Measurements from ENCODE around the gene RSRP1. TPM values are rescaled to one million over a fixed set of nuclear protein-coding genes. Genes with fewer than 3 reads are reported as not detected.
"Not testable (repeated sequence)": the region's sequence is repeated elsewhere in the genome, so short reads cannot be mapped to it uniquely, and the experiment has no call there.

The RSRP1 gene
- polyA plus RNA-seq, 2 donors: 45.2 to 264 TPM

- no peak overlapping the region for H3K27ac ChIP-seq (ENCODE audit: low read depth in 2 of 2, low read length in 1 of 2)
- no peak overlapping the region for H3K4me3 ChIP-seq (ENCODE audit: low read depth in 1 of 2, low read length in 2 of 2)
- peaks cover 0 to 5% of the 10 kb centered on the region in 2 donors for H3K4me1 ChIP-seq (ENCODE audit: control insufficient read depth in 2 of 2, insufficient read depth in 2 of 2, low read length in 1 of 2)
- H3K27me3 ChIP-seq (ENCODE audit: control insufficient read depth in 1 of 2, insufficient read depth in 2 of 2, low read length in 2 of 2): no peaks in the 10 kb centered on the region
- WGBS, 2 donors: 47 to 53% methylated on average over 6 of the region's 6 CpGs
- peaks cover 9 to 18% of the 10 kb centered on the region in 2 donors for H3K36me3 ChIP-seq (ENCODE audit: control insufficient read depth in 2 of 2, insufficient read depth in 2 of 2, low read length in 1 of 2)
- no peaks in the 10 kb centered on the region for H3K9me3 ChIP-seq (ENCODE audit: control insufficient read depth in 2 of 2, insufficient read depth in 1 of 2, low read depth in 1 of 2, low read length in 1 of 2)
These were observed 3.3 kb downstream of the RSRP1 start for GRCh38 chr1:25243907-25244306.

GRCh38 chr1:25239681-25240541, 7.3 kb downstream of the RSRP1 start:
- Histone ChIP-seq H3K27me3 (ENCODE audit: control insufficient read depth in 1 of 2, insufficient read depth in 2 of 2, low read length in 2 of 2) (no peaks in the 10 kb centered on the region), H3K36me3 (ENCODE audit: control insufficient read depth in 2 of 2, insufficient read depth in 2 of 2, low read length in 1 of 2) (peaks cover 7 to 14% of the 10 kb centered on the region in 2 donors), H3K4me1 (ENCODE audit: control insufficient read depth in 2 of 2, insufficient read depth in 2 of 2, low read length in 1 of 2) (peaks cover 0 to 5% of the 10 kb centered on the region in 2 donors), H3K9me3 (ENCODE audit: control insufficient read depth in 2 of 2, insufficient read depth in 1 of 2, low read depth in 1 of 2, low read length in 1 of 2) (no peaks in the 10 kb centered on the region), H3K4me3 (ENCODE audit: low read depth in 1 of 2, low read length in 2 of 2) (peak overlapping the region; percentile 49 to 55), H3K27ac (ENCODE audit: low read depth in 2 of 2, low read length in 1 of 2) (peak overlapping the region; percentile 94 to 95)
- WGBS, 2 donors: 0 to 1% methylated on average over 41 of the region's 41 CpGs

- H3K27ac ChIP-seq (ENCODE audit: low read depth in 2 of 2, low read length in 1 of 2): no peak overlapping the region
- peaks cover 0 to 8% of the 10 kb centered on the region in 2 donors for H3K36me3 ChIP-seq (ENCODE audit: control insufficient read depth in 2 of 2, insufficient read depth in 2 of 2, low read length in 1 of 2)
- no peak overlapping the region for H3K4me3 ChIP-seq (ENCODE audit: low read depth in 1 of 2, low read length in 2 of 2)
- H3K27me3 ChIP-seq (ENCODE audit: control insufficient read depth in 1 of 2, insufficient read depth in 2 of 2, low read length in 2 of 2): no peaks in the 10 kb centered on the region
- H3K4me1 ChIP-seq (ENCODE audit: control insufficient read depth in 2 of 2, insufficient read depth in 2 of 2, low read length in 1 of 2): peaks cover 0 to 2% of the 10 kb centered on the region in 2 donors
- WGBS, 2 donors: 92 to 96% methylated on average over 11 of the region's 11 CpGs
- no peaks in the 10 kb centered on the region for H3K9me3 ChIP-seq (ENCODE audit: control insufficient read depth in 2 of 2, insufficient read depth in 1 of 2, low read depth in 1 of 2, low read length in 1 of 2)
These were observed 9.2 kb downstream of the RSRP1 start for GRCh38 chr1:25238046-25238445.

GRCh38 chr1:25236261-25236660, 11.0 kb downstream of the RSRP1 start:
- 94 to 97% methylated on average over 7 of the region's 7 CpGs for WGBS, 2 donors
- H3K27ac ChIP-seq (ENCODE audit: low read depth in 2 of 2, low read length in 1 of 2); H3K4me3 ChIP-seq (ENCODE audit: low read depth in 1 of 2, low read length in 2 of 2); H3K27me3 ChIP-seq (ENCODE audit: control insufficient read depth in 1 of 2, insufficient read depth in 2 of 2, low read length in 2 of 2); H3K4me1 ChIP-seq (ENCODE audit: control insufficient read depth in 2 of 2, insufficient read depth in 2 of 2, low read length in 1 of 2); H3K36me3 ChIP-seq (ENCODE audit: control insufficient read depth in 2 of 2, insufficient read depth in 2 of 2, low read length in 1 of 2); H3K9me3 ChIP-seq (ENCODE audit: control insufficient read depth in 2 of 2, insufficient read depth in 1 of 2, low read depth in 1 of 2, low read length in 1 of 2): not testable (repeated sequence)

DNA sequence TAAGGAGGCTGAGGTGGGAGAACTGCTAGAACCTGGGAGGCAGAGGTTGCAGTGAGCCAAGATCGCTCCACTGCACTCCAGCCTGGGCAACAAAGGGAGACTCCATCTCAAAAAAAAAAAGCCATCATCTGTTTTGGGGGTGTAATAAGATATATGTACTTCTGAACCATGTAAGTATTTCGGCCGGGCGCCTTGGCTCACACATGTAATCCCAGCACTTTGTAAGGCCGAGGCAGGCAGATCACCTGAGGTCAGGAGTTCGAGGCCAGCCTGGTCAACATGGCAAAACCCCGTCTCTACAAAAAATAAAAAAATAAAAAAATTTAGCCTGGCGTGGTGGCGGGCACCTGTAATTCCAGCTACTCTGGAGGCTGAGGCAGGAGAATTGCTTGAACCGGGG, 11.8 kb downstream of the RSRP1 start:
- not testable (repeated sequence) for H3K27me3 ChIP-seq (ENCODE audit: control insufficient read depth in 1 of 2, insufficient read depth in 2 of 2, low read length in 2 of 2); H3K27ac ChIP-seq (ENCODE audit: low read depth in 2 of 2, low read length in 1 of 2); H3K36me3 ChIP-seq (ENCODE audit: control insufficient read depth in 2 of 2, insufficient read depth in 2 of 2, low read length in 1 of 2); H3K9me3 ChIP-seq (ENCODE audit: control insufficient read depth in 2 of 2, insufficient read depth in 1 of 2, low read depth in 1 of 2, low read length in 1 of 2); H3K4me3 ChIP-seq (ENCODE audit: low read depth in 1 of 2, low read length in 2 of 2); H3K4me1 ChIP-seq (ENCODE audit: control insufficient read depth in 2 of 2, insufficient read depth in 2 of 2, low read length in 1 of 2)
- WGBS, 2 donors: 97 to 98% methylated on average over 10 of the region's 10 CpGs

DNA sequence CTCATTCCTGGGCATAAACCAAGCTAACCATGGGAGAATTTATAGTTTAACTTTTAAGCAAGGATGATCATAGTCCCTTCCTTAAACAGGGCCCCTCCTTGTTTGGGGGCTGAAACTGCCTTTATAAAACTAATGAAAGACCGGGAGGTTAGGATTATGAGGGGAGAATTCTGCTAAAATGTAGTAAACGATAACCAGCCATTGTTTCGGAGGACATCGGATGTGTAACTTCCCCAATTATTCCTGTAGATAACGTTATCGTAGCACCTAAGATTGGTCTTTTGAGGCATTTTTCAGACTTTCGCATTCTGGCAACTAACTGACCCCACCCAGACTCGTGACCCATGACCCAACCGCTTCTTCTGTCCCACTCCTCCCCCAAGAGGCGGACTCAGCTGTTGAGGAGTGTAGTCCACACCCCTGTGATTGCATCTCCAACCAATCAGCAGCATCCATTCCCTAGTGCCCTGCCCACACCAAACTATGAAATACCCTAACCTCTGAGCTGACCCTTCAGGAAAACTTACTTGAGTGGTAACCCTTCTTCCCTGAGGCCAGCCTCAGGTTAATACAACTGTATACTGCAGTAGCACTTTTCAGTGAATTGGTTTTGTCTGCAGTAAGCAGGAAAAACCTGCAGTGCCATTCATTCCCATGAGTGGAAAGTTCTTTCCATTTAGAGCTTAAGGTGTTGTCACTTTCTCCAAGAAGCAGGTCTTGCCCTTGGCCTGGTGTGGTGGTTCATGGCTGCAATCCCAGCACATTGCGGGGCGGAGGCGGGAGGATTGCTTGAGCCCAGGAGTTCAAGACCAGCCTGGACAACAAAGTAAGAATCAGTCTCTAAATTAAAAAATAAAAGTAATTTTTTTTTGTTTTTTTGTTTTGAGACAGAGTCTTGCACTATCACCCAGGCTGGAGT, 14.1 kb downstream of the RSRP1 start:
- no peaks in the 10 kb centered on the region for H3K4me1 ChIP-seq (ENCODE audit: control insufficient read depth in 2 of 2, insufficient read depth in 2 of 2, low read length in 1 of 2)
- 21 to 22% methylated on average over 13 of the region's 13 CpGs for WGBS, 2 donors

GRCh38 chr1:25232027-25232865, 15.0 kb downstream of the RSRP1 start, which contains the start of gene SYF2:
Gene SYF2 (minus strand): TSS chr1:25232502. CDS start chr1:25232467, 35 bp downstream.
- Histone ChIP-seq H3K36me3 (ENCODE audit: control insufficient read depth in 2 of 2, insufficient read depth in 2 of 2, low read length in 1 of 2) (peaks cover 0 to 2% of the 10 kb centered on the region in 2 donors), H3K4me3 (ENCODE audit: low read depth in 1 of 2, low read length in 2 of 2) (peak within 1 kb of the TSS; percentile 97 to 99), H3K4me1 (ENCODE audit: control insufficient read depth in 2 of 2, insufficient read depth in 2 of 2, low read length in 1 of 2) (no peaks in the 10 kb centered on the region), H3K27ac (ENCODE audit: low read depth in 2 of 2, low read length in 1 of 2) (peak within 1 kb of the TSS; percentile 92 to 97), H3K9me3 (ENCODE audit: control insufficient read depth in 2 of 2, insufficient read depth in 1 of 2, low read depth in 1 of 2, low read length in 1 of 2) (no peaks in the 10 kb centered on the region), H3K27me3 (ENCODE audit: control insufficient read depth in 1 of 2, insufficient read depth in 2 of 2, low read length in 2 of 2) (no peaks in the 10 kb centered on the region)
- WGBS, 2 donors: 0% methylated on average over 54 of the region's 54 CpGs

More for the DNA sequence above, 14.1 kb downstream of the RSRP1 start:
- no peaks in the 10 kb centered on the region for H3K9me3 ChIP-seq (ENCODE audit: control insufficient read depth in 2 of 2, insufficient read depth in 1 of 2, low read depth in 1 of 2, low read length in 1 of 2)
- no peaks in the 10 kb centered on the region for H3K27me3 ChIP-seq (ENCODE audit: control insufficient read depth in 1 of 2, insufficient read depth in 2 of 2, low read length in 2 of 2)
- H3K36me3 ChIP-seq (ENCODE audit: control insufficient read depth in 2 of 2, insufficient read depth in 2 of 2, low read length in 1 of 2): peaks cover 0 to 2% of the 10 kb centered on the region in 2 donors
- peak overlapping the region; percentile 92 to 97 for H3K27ac ChIP-seq (ENCODE audit: low read depth in 2 of 2, low read length in 1 of 2)
- H3K4me3 ChIP-seq (ENCODE audit: low read depth in 1 of 2, low read length in 2 of 2): peak overlapping the region; percentile 97 to 99

DNA sequence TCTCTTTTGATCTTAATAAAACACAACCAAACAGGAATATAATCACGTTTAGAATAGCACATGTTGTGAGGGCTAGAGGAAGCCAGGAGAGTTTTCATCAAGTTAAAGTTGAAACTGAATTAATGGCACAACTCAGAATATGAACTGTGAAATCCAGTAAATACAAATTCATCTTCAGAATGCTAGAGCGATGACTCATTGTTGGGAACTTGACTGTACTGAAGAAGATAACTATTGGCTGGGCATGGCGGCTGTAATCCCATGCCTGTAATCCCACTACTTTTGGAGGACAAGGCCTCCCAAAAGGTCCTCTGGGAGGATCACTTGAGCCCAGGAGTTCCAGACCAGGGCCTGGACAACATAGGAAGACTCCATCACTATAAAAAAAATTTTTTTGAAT, 23.8 kb downstream of the RSRP1 start:
- H3K27me3 ChIP-seq (ENCODE audit: control insufficient read depth in 1 of 2, insufficient read depth in 2 of 2, low read length in 2 of 2): no peaks in the 10 kb centered on the region
- H3K4me3 ChIP-seq (ENCODE audit: low read depth in 1 of 2, low read length in 2 of 2): no peak overlapping the region
- H3K4me1 ChIP-seq (ENCODE audit: control insufficient read depth in 2 of 2, insufficient read depth in 2 of 2, low read length in 1 of 2): peaks cover 0 to 4% of the 10 kb centered on the region in 2 donors
- 77 to 81% methylated on average over 3 of the region's 3 CpGs for WGBS, 2 donors
- H3K27ac ChIP-seq (ENCODE audit: low read depth in 2 of 2, low read length in 1 of 2): no peak overlapping the region
- peaks cover 3 to 15% of the 10 kb centered on the region in 2 donors for H3K36me3 ChIP-seq (ENCODE audit: control insufficient read depth in 2 of 2, insufficient read depth in 2 of 2, low read length in 1 of 2)
- no peaks in the 10 kb centered on the region for H3K9me3 ChIP-seq (ENCODE audit: control insufficient read depth in 2 of 2, insufficient read depth in 1 of 2, low read depth in 1 of 2, low read length in 1 of 2)

- 91 to 94% methylated on average over 4 of the region's 4 CpGs for WGBS, 2 donors
- H3K27ac ChIP-seq (ENCODE audit: low read depth in 2 of 2, low read length in 1 of 2): no peak overlapping the region
- no peaks in the 10 kb centered on the region for H3K9me3 ChIP-seq (ENCODE audit: control insufficient read depth in 2 of 2, insufficient read depth in 1 of 2, low read depth in 1 of 2, low read length in 1 of 2)
- peaks cover 3 to 15% of the 10 kb centered on the region in 2 donors for H3K36me3 ChIP-seq (ENCODE audit: control insufficient read depth in 2 of 2, insufficient read depth in 2 of 2, low read length in 1 of 2)
- no peak overlapping the region for H3K4me3 ChIP-seq (ENCODE audit: low read depth in 1 of 2, low read length in 2 of 2)
- no peaks in the 10 kb centered on the region for H3K27me3 ChIP-seq (ENCODE audit: control insufficient read depth in 1 of 2, insufficient read depth in 2 of 2, low read length in 2 of 2)
- peaks cover 0 to 4% of the 10 kb centered on the region in 2 donors for H3K4me1 ChIP-seq (ENCODE audit: control insufficient read depth in 2 of 2, insufficient read depth in 2 of 2, low read length in 1 of 2)
These were observed 24.6 kb downstream of the RSRP1 start for GRCh38 chr1:25222606-25223005.

Measured in esophagus (tissue), 2 donors.